GM19035 (cell line): ENCODE measurements around the gene UBL3.

Experiments used
- ATAC-seq: cut with Tn5 transposase; IDR thresholded peaks from one replicate; pipeline ENCODE4 v1.9.1; 2021; ENCODE audit not compliant: unreplicated experiment

The UBL3 gene

DNA sequence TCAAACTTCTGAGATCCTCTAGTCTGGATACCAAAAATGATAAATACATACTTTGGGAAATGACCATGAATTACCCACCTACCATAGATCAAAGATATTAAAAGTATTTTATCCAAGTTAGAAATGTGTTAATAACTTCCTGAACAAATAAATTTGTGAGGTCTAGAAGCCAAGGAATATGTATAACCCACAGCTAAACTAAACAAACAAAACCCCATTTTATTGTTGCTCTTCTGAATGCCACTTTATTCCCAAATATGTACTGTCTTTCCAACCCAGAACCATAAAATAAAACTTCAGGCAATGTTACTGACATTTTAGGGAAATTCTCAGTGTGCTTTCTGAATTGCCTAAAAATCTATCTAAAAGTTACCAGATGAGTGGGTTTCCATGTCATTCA lies 35.1 kb downstream of the UBL3 start:
- no peak for ATAC-seq

DNA sequence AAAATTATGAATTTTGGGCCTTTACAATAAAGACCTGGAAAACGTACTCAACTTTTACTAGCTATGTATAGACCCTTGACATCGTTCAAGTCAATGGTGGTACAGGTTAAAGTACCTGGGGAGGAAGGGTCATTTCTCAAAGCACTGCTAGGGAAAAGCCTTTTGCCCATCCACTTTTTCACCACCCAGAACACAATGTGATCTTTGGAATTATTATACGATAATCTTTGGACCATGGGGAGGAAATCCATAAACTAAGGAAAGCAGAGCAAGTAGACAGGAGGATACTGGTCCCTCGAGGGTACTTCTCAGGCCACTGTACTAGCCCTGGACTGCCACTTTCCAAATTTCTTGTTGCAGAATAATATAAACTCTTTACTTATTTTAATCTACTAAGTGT lies 39.5 kb downstream of the UBL3 start:
- no peak for ATAC-seq

DNA sequence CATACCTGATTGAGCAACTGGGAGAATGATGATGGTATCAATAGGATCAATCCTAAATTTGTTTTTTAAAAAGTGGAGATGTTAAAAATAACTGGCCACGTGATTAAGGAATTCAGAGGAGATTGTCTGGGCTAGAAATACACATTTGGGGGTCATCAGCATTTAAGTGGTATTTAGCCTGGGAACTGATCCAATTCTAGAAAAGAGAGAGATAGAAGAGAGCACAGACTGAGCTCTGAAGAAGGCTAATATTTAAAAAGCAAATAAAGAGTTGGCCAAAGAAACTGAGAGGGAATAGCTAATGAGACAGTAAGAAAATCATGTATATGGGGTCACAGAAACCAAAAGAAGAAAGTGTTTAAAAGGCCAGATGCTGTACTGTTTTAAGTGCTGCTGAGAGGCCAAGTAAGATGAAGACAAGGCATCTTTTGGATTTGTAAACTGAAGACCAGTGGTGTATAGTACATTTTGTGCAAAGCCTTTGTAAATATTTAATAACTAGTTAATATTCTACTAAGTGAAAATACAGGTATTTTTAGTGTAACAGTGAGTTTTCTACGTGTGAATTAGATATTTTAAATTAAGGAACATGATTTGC lies 40.2 kb downstream of the UBL3 start:
- no peak for ATAC-seq

DNA sequence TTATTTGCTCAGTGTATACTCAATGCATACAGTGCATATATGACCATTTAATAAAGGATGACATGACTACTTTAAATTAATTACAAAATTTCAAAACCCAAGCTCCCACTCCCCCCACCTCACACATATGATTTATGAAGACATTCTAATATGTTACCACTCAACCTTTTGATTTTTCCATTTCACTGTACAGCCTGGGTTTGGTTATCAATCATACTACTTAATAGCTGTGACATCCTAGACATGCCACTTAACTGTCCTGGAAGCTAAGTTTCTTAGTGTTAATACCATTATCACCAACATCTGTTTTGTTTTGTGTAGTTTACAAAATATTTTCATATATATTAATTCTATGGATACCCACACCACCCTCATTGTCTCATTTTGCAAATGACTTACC lies 42.2 kb downstream of the UBL3 start:
- no peak for ATAC-seq

DNA sequence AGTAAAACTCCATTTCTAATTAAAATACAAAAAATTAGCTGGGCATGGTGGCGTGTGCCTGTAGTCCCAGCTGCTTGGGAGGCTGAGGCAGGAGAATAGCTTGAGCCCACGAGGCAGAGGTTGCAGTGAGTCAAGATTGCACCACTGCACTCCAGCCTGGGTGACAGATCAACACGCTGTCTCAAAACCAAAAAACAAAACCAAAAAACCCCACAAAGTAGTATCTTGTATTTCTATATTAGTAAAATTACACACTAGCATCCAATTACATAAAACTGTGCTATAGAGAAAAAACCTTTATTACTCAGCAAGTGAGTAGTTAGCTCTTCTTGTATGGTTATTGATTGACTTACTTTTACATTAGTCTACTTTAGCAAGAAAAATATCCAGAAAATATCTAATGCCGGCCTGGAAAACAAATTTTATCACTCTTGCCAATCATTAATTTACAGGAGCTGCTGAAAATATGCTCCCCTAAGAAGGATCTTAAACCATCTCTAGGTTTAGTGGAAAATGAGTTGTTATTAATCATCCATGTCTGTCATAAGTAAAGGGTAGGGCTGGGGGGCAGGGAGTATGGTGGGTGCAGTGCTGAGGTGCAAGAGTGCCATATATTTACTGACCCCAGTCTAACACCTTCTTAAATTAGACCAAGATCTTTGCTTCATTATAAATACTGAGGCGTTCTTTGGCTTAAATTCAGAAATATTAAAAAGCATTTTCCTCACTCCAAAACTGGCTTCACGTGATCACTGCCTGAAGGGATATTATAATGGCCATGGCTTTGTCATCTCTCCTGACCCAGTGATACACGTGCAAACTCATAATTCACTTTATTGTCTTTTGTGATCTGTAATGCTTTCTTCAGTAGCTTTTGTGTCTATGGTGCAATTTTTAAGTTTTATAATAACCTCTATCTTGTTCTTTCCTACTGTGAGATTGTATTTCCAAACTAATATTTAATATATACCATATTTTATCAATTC lies 44.1 kb downstream of the UBL3 start:
- ATAC-seq = no peak

DNA sequence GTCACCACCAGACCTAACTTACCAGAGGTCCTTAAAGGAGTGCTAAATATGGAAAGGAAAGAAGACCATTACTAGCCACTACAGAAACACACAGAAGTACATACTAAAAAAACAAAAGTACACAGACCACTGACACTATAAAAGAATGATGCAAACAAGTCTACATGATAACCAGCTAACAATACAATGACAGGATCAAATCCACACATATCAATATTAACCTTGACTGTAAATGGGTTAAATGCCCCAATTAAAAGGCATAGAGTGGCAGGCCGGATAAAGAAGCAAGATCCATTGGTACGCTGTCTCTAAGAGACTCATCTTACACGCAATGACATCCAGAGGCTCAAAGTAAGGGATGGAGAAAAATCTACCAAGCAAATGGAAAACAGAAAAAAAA lies 47.2 kb downstream of the UBL3 start:
- no peak for ATAC-seq

DNA sequence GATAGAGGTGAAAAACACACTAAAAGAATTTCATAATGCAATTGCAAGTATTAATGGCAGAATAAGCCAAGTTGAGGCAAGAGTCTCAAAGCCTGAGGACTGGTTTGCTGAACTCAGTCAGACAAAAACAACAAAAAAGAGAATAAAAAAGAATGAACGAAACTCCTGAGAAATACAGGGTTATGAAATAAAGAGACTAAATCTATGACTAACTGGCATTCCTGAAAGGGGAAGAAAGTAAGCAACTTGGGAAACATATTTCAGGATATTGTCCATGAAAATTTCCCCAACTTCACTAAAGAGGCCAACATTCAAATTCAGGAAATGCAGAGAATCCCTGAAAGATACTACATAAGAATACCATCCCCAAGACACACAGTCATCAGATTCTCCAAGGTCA lies 47.8 kb downstream of the UBL3 start:
- ATAC-seq = no peak

DNA sequence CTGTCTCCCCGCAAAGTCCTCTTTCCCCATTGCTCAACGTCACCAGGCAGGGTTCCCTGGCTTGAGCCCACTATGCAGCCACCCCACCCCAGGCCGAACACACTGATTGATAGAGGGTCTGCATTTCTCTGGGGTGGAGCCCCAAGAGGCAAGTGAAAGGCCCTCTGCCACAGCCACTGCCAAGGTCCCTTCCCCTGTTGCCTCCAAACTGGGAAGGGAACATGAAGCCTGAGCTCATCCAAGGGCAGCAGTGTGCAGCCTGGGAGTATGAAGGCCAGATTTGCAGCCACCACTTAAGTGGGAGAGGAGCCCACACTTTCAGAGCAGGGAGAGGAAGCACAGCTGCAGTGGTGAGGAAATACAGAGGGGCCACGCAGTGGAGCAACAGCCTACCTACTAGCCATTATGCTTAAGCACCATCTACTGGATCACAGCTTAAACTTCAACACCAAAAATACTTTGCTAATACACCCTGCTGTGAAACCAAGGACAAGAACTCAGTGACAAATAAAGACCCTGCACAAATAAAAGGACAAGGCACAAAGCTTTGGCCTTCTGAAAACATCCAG lies 48.6 kb downstream of the UBL3 start:
- ATAC-seq = no peak

DNA sequence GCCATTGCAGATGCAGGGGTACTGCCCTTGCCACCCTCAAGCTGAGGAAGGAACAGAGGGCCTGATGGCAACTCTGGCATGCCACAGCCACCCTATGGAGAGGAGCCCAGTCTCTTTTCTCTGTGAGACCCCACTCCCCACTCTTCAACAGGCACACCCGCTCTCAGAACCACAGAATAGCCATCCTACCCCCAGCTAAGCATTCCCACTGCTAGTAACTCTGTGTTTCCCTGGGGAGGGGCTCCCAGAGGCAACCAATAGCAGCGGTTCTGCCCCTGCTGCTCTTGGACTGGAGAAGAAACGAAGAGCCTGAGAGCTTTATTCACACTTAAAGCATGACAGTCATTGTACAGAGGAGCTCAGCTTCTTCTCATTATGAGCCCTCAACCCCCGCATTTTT lies 49.3 kb downstream of the UBL3 start:
- no peak for ATAC-seq

DNA sequence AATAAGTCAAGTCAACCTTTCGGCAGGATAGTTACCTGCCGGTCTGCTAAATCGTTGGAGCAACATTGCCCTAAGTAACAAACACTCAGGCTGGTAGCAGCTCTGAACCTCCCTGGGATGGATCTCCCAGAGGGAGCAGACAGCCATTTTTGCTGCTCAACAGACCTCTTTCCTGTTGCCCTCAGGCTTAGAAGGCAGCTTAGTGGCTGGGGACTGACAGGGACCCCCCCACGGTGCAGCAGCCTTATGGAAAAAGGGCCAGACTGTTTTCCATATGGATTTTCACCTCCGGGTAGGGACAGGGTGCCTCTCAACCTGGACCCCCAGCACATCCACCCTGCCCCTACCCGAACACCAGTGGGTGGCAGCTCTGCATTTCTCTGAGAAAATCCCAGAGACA lies 49.7 kb downstream of the UBL3 start:
- ATAC-seq = no peak

DNA sequence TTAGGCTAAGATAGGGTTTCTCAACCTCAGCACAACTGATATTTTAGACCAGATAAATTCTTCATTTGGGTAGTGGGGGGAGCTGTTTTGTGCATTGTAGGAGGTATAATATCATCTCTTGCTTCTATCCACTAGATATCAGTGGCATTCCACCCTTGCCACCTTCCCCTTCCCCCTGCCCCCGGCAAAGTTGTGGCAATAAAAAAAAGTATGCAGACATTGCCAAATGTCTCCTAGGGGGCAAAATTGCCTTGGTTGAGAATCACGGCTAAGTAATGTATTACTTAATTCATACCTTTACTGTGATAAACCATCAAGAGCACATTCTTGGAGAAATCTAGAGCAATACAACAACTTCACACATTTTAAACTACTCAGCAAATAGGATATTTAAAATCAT lies 51.4 kb downstream of the UBL3 start:
- ATAC-seq = no peak

DNA sequence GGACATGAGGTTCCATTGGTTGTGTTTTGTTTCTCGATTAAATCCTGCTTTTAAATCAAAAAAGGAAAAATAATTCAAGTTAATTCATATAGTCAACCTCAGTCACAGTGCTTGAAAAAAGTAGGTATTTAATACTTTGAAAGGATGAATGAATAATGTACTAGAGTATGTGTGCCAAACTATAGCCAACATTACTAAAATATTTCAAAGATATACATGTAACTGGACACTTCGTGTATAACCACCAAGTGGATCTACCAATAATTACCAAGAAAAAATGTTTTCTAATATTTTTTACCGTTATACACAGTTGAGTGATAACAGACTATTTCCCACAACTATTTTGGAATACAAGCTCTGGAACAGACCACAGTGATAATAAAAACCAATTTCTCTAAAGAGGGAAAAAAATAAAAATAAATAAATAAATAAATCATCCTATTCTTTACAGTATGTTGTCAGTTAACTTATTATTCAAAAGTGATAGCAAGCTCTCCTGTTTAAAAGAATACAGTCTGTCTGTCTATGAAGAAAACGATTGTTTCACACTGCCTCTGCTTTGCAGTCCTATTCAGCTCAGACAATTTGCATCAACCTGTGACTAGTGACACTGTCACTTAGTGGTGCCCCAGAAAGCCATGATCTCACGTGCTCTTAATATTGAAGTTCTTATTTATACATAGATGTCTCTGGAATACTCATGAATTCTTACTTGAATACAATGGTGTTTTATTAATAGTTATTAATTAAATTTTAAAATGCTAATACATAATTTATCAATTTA lies 58.2 kb downstream of the UBL3 start:
- no peak for ATAC-seq

DNA sequence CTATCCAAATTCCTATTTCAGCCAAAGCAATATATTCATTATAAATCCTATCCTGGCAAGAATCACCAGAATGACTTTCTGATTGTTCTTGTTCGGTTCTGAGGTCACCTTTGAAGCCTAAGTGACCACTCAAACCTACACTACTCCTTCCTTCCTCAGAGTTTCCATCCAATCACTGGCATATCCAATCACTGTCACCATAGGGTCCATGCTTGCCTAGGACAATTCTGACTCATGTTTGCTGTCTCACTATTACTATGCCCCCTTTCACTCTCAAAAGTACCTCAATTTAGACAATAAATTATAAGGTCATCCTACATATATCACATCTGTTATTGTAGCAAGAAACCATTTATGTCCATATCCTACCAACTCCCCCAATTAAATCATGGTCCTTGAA lies 58.9 kb downstream of the UBL3 start:
- no peak for ATAC-seq

DNA sequence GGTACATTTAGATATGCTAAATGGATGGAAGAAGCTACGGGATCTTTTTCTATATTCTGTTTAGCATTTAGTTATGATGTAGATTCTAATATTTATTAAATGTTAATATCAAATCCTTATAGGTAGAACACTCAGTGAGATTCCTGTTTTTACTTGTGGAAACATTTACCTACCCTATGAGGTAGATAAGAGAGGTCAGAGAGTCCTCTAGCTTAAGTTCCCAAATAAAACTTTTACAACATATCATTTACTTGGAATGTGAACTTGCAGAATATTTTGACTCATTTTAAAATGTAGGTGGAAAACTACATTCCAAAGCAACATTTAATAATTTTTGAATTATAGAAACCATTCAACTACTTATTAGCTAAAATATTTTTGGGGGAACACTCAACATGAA lies 63.7 kb downstream of the UBL3 start:
- ATAC-seq = no peak

DNA sequence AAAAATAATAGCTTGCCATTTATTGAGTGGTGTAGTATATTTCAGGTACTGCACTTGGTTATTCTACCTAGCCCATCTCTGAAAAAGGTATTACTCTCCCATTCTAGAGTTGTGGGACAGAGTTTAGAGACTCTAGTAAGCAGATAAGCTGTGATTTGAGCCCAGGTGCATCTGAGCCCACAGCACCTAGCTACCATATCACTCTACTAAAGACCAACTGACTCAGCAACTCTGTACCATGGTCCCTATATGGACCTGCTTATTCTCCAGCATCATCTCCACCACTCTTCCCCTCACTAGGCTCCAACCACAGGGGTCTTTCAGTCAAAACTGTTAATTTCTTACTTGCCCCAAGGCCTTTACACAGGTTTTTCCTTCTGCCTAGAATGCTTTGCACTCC lies 64.4 kb downstream of the UBL3 start:
- no peak for ATAC-seq

DNA sequence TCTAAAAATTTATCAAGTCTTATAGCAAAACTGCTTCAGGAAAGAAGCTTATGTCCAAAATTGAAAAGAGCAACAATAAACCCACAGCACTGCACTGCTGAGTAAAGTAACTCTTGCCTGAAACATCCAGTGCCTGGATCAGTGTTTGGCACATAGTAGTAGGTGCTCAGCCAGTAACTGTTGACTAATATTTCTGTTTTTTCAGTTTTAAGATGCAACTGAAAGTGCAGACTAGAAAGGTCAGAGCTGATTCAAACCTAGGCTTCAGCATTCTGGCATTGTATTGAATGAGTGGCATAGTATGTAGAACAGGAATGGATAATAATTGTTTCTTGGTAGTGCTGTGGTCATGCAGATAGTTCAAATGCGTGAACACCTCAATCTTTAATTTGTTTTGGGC lies 67.6 kb downstream of the UBL3 start:
- ATAC-seq = no peak

DNA sequence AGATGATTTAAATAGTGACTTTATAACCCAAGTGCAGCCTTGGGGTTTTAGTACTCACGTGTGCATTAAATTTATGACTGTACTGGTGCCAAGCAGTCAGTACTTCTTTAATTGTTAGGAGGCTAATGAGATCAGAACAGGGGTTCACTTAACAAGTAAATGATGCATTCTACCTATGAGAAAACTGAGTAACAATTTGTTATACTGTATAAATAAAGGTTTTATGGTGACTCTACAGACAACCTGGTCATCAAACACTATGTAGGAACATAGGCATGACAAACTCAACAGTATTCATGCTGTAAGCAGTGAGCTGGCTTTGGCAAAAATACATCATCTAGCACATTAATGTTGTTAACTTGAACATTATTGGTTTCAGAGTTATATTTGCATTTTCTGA lies 75.6 kb downstream of the UBL3 start:
- ATAC-seq = no peak

DNA sequence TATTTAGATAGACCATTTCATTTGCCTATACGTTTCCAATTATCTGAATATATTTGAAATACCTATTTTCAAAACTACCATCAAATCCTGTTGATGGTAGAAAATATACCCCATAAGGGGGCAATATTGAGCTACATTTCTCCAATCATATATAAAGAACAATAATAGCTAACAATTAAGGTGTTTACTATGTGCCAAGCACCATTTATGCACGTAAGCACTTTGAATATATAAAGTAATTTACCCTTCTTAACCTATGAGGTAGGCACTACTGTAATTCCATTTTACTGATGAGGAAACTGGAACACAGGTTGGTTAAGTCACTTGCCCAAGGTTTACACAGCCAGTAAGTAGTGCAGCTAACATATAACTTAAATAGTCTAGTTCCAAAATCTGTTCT lies 79.2 kb downstream of the UBL3 start:
- no peak for ATAC-seq

DNA sequence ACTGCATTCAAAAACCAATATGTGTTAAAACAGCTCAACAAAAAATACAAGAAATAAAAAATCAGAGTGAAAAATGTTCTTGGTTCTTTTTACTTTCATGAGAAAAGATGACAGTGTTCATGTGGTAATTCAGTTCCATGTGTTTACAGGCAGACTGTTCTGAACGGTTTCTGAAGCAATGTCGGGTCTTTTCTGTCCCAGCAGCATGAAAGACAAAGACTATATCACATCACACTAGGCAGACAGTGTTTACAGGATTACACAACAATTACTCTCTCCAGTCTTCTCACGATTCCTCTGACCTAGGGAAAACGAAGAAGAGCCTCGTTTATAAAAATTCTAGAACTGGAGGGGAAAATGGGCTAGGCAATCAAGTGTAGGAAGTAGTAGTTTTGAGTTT lies 83.4 kb downstream of the UBL3 start:
- no peak for ATAC-seq

DNA sequence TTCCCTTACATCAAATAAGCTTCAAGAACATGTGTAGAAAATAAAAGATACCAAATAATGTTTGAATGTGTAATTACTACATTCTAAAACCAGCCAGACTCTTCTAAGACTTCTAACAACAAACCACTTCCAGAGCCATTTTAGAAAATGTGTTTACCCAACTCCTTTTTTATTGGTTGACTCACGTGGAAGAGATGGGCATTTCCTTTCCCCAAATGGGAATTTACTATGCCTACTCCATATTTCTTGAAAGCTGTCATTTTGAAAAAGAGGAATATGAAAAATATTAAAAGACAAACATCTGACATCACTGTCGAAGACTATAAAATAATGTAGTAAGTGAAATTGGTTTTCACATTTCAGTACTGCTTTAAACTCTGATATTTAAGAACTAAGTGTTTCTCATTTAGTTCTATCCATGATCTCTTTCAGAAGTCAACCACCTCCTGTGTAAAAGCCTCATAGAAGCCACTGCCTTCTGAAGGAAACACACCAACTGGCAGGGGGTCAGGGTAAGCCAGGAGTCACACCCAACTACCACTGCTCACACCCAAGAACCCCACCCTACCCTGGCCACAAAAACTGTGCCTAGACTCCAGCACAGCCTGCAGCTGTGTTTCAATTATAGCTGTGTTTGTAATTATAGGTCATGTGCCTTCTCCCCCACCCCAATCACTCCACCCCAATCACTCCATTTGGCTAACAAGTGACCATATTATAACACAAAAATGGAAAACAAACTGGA lies 86.8 kb downstream of the UBL3 start:
- ATAC-seq = no peak

DNA sequence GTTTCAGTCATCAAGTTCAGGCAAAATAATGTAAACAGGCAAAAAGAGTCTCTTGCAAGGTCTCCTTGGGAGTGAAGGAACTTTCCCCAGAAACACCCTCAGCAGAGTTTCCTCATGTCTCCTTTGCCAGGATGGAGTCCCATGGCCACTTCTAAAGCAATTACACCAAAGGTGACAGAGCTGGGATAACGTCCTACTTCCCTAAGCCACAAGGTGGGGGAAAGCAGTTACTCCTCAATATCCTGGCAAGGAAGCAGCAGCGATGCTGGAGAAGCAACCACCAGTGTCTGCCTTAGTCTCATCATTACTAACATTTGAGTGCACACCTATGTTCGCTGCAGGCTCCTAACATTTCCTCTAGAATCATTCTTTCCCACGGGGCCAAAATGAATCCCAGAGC lies 88.6 kb downstream of the UBL3 start:
- ATAC-seq = no peak
